Measurements from ENCODE around the gene CD46.

DNA sequence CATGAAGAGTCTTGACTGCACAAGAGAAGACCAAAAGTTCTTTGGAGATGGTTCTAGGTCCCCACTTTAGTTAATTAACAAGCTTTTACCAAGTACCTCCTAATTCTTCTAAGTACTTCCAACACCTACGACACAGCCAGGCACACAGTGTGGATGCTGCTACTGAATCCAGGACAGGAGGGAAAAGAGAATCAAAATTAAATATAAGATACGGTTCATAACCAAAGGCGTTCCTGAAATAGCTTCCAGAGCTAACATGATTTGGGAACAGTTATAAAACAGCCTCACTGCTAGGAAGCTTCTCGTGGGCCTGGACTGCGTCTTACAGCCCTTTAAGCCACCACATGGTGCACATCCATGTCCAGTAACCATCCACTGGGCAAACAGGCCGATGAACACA is 84.1 kb downstream of the CD46 start:
- TF ChIP-seq, protein P1, sequence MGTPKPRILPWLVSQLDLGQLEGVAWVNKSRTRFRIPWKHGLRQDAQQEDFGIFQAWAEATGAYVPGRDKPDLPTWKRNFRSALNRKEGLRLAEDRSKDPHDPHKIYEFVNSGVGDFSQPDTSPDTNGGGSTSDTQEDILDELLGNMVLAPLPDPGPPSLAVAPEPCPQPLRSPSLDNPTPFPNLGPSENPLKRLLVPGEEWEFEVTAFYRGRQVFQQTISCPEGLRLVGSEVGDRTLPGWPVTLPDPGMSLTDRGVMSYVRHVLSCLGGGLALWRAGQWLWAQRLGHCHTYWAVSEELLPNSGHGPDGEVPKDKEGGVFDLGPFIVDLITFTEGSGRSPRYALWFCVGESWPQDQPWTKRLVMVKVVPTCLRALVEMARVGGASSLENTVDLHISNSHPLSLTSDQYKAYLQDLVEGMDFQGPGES (IDR thresholded peaks at IDR 0.05): no peak
- TF ChIP-seq FOS (IDR thresholded peaks at IDR 0.05; ENCODE audit: borderline replicate concordance, extremely low read depth, insufficient read length): no peak
